ENCODE data around the gene WSB1. TPM values are rescaled to one million over a fixed set of nuclear protein-coding genes. Genes with fewer than 3 reads are reported as not detected.

The WSB1 gene
- total RNA-seq, 1 experiment from 2014 or later: 35.1 TPM

DNA sequence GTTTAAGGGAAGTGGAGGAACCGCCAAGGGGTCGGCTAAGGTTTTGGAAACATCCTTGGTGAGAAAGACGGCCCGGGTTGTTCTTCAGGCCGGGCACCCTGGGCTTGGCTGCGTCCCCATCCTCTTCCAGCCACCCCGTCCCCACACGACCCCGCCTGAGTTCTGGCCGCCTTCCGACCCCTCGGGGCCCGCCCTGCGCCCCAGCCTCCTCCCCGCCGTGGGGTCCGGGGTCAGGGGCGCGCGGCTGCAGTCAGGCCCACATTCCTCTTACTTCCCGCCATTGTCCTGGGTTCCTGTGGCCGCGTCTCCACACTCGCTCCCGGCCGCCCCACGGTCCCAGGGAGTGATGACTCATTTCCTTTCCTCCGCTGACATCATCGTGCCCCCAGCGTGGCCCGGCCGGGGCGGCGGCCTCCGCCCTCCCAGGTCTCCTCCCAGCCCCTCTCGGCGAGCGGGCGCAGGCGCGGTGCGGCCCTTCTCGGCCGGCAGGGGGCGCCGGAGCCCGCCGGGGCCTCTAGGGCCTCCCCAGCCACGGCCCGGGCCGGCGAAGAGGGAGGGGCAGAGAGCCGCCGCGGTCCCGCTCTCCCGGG is 59.6 kb downstream of the WSB1 start:
- TF ChIP-seq CTCF (conservative IDR thresholded peaks at IDR 0.05; ENCODE audit: low read depth, low read length) (peak; percentile 72), EZH2 (IDR thresholded peaks at IDR 0.05; ENCODE audit: low read length, unreplicated experiment) (no peak)
- Histone ChIP-seq H3K4me1 (ENCODE audit: insufficient read depth, low read length) (peaks cover 17% of the 10 kb centered on the region), H3K9me3 (ENCODE audit: low read length) (no peaks in the 10 kb centered on the region), H3K4me3 (ENCODE audit: low read length) (peak overlapping the region; percentile 67), H3K4me2 (ENCODE audit: low read length) (peak overlapping the region; percentile 86), H3F3A (ENCODE audit: low read length, unreplicated experiment) (no peaks in the 10 kb centered on the region), H3K79me2 (ENCODE audit: low read length) (peaks cover 10% of the 10 kb centered on the region), H3K36me3 (ENCODE audit: low read depth, low read length) (no peaks in the 10 kb centered on the region), H3K27me3 (ENCODE audit: low read length) (no peaks in the 10 kb centered on the region), H3K9ac (ENCODE audit: low read length) (peak overlapping the region; percentile 96), H4K20me1 (ENCODE audit: low read length) (no peaks in the 10 kb centered on the region), H2AFZ (ENCODE audit: low read length) (peak overlapping the region; percentile 95), H3K9me2 (replicated peaks; ENCODE audit: low read length) (no peaks in the 10 kb centered on the region), H3K27ac (ENCODE audit: low read length) (peak overlapping the region; percentile 81)
- POLR2A ChIA-PET (ENCODE audit: unreplicated experiment): interaction anchor here (0.6 to 0.8 kb wide), 2 partner anchors 29 to 159 kb away, joined by 3 to 20 read pairs; no protein-coding TSS in a partner anchor
- DNase-seq: peak; percentile 93
- CTCF ChIA-PET: no interaction called here
- peak; percentile 92 for ATAC-seq
- BruUV-seq (replicated peaks): no TSS peak
- intact Hi-C loops (cut with micrococcal nuclease): loop anchor here (1.0 to 5.0 kb wide), 3 partner anchors 77 to 248 kb away; no protein-coding TSS in a partner anchor

GRCh38 chr17:27354051-27354490 is 60.2 kb downstream of the WSB1 start:
- ChIA-PET POLR2A (ENCODE audit: unreplicated experiment) (interaction anchor here (0.6 to 0.8 kb wide), 2 partner anchors 29 to 158 kb away, joined by 3 to 20 read pairs; no protein-coding TSS in a partner anchor), CTCF (interaction anchor here (1.1 kb wide), 1 partner anchor 30 kb away, joined by 7 read pairs; no protein-coding TSS in a partner anchor)
- H3K27me3 ChIP-seq (ENCODE audit: low read length): no peaks in the 10 kb centered on the region
- peak overlapping the region; percentile 95 for H2AFZ ChIP-seq (ENCODE audit: low read length)
- peak overlapping the region; percentile 85 for H3K4me2 ChIP-seq (ENCODE audit: low read length)
- intact Hi-C loops (cut with micrococcal nuclease): loop anchor here (1.0 to 5.0 kb wide), 3 partner anchors 77 to 247 kb away; no protein-coding TSS in a partner anchor
- no peaks in the 10 kb centered on the region for H3F3A ChIP-seq (ENCODE audit: low read length, unreplicated experiment)
- BruUV-seq (replicated peaks): TSS peak; percentile 65
- peak overlapping the region; percentile 23; the same call in 1 of the 2 replicates for H3K27ac ChIP-seq (ENCODE audit: low read length)
- TF ChIP-seq CTCF (conservative IDR thresholded peaks at IDR 0.05; ENCODE audit: low read depth, low read length): peak; percentile 6; the same call in 1 of the 2 replicates
- TF ChIP-seq EZH2 (IDR thresholded peaks at IDR 0.05; ENCODE audit: low read length, unreplicated experiment): no peak
- peaks cover 10% of the 10 kb centered on the region for H3K79me2 ChIP-seq (ENCODE audit: low read length)
- H3K9me2 ChIP-seq (replicated peaks; ENCODE audit: low read length): no peaks in the 10 kb centered on the region
- H3K4me1 ChIP-seq (ENCODE audit: insufficient read depth, low read length): peaks cover 17% of the 10 kb centered on the region
- DNase-seq (no peak), ATAC-seq (no peak; the same call in 1 of the 2 replicates)
- H4K20me1 ChIP-seq (ENCODE audit: low read length): no peaks in the 10 kb centered on the region
- H3K36me3 ChIP-seq (ENCODE audit: low read depth, low read length): no peaks in the 10 kb centered on the region
- peak overlapping the region; percentile 61 for H3K4me3 ChIP-seq (ENCODE audit: low read length)
- H3K9ac ChIP-seq (ENCODE audit: low read length): peak overlapping the region; percentile 66
- H3K9me3 ChIP-seq (ENCODE audit: low read length): no peaks in the 10 kb centered on the region

DNA sequence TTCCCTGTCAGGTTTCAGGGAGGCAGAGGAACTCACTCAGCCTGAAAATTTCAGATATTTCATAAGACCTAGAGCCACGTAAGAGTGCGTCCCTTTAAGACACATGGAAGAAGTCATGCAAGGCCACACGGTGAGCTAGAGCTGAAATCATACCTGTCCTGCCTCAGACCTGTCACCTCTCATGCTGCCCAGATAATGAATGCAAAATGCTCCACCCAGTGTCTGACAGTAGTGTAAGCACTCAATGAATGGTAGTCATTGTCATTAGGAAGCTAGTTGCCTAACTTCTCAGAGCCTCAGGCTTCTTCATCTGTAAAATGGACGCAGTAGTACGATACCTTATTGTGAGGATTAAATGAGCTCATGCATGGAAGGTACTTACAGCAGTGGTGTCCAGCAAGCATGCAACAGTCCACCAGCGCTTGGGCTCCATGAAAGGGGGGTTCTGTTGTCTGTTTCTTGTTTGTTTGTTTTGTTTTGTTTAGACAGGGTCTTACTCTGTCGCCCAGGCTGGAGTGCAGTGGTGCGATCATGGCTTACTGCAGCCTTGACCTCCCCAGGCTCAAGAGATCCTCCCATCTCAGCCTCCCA is 60.7 kb downstream of the WSB1 start:
- no peaks in the 10 kb centered on the region for H3F3A ChIP-seq (ENCODE audit: low read length, unreplicated experiment)
- peaks cover 17% of the 10 kb centered on the region for H3K4me1 ChIP-seq (ENCODE audit: insufficient read depth, low read length)
- H3K9me2 ChIP-seq (replicated peaks; ENCODE audit: low read length): no peaks in the 10 kb centered on the region
- ChIA-PET POLR2A (ENCODE audit: unreplicated experiment) (interaction anchor here (0.6 to 0.8 kb wide), 3 partner anchors 28 to 158 kb away, joined by 3 to 20 read pairs (median 3); no protein-coding TSS in a partner anchor), CTCF (interaction anchor here (1.1 kb wide), 1 partner anchor 30 kb away, joined by 7 read pairs; no protein-coding TSS in a partner anchor)
- H3K4me2 ChIP-seq (ENCODE audit: low read length): peak overlapping the region; percentile 85
- no peak overlapping the region for H3K27ac ChIP-seq (ENCODE audit: low read length)
- H3K9ac ChIP-seq (ENCODE audit: low read length): peak overlapping the region; percentile 66; the same call in 1 of the 2 replicates
- H3K27me3 ChIP-seq (ENCODE audit: low read length): no peaks in the 10 kb centered on the region
- BruUV-seq (replicated peaks): no TSS peak
- H3K36me3 ChIP-seq (ENCODE audit: low read depth, low read length): no peaks in the 10 kb centered on the region
- TF ChIP-seq CTCF (conservative IDR thresholded peaks at IDR 0.05; ENCODE audit: low read depth, low read length) (no peak), EZH2phosphoT487 (IDR thresholded peaks at IDR 0.05; ENCODE audit: borderline replicate concordance, low read length) (no peak), EZH2 (IDR thresholded peaks at IDR 0.05; ENCODE audit: low read length, unreplicated experiment) (no peak)
- peak overlapping the region; percentile 61 for H3K4me3 ChIP-seq (ENCODE audit: low read length)
- DNase-seq: peak; percentile 29
- intact Hi-C loops (cut with micrococcal nuclease): loop anchor here (1.0 to 5.0 kb wide), 3 partner anchors 76 to 247 kb away; no protein-coding TSS in a partner anchor
- H4K20me1 ChIP-seq (ENCODE audit: low read length): no peaks in the 10 kb centered on the region
- peak overlapping the region; percentile 95 for H2AFZ ChIP-seq (ENCODE audit: low read length)
- no peaks in the 10 kb centered on the region for H3K9me3 ChIP-seq (ENCODE audit: low read length)
- ATAC-seq: peak; percentile 23
- peaks cover 10% of the 10 kb centered on the region for H3K79me2 ChIP-seq (ENCODE audit: low read length)
